GM21723 (cell line): ENCODE data around the gene KRT86.

Experiments
- ATAC-seq: cut with Tn5 transposase; IDR thresholded peaks from one replicate; pipeline ENCODE4 v1.9.1; 2021; ENCODE audit warnings: mild to moderate bottlenecking, moderate library complexity; ENCODE audit not compliant: unreplicated experiment

The KRT86 gene

GRCh38 chr12:52353766-52354165 is 79.3 kb downstream of the KRT86 start:
- no peak for ATAC-seq

DNA sequence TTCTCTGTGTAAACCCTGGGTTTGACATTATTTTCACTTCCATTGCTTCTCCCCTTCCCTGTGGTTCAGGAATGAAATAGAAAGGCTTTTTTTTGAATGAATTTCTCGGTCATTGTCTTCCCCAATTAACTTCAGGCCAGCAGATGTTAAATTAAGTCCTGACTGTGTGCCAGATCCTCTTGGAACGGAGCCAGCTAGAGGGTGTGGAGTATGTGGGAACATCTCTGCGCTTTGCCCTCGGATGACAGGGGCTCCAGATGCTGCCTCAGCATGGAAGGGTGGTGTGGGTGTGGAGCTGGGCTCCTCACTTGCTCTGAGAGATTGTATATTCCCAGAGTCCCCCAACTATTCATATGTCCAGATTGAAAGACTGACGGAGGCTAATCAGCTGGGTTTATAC is 79.8 kb downstream of the KRT86 start:
- no peak for ATAC-seq

DNA sequence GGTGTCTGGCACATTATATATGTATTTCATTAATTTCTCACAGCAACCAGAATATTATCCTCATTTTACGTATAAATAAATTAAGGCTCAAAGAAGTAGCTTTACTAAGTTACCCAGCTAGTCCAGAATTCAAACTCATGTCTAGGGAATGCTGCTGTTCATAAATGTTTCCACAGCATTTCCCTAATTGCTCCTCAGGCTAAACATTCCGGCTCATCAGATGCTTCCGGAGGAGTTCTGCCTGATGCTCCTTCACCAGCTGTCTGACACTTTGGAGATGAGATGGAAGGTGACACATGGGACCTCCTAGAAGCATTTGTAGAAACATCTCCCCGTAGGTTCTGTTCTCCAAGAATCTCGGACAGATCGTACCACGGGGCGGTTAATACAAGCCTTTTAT is 80.7 kb downstream of the KRT86 start:
- no peak for ATAC-seq

- ATAC-seq, result no peak
Observed at GRCh38 chr12:52356031-52356761, 81.8 kb downstream of the KRT86 start.

DNA sequence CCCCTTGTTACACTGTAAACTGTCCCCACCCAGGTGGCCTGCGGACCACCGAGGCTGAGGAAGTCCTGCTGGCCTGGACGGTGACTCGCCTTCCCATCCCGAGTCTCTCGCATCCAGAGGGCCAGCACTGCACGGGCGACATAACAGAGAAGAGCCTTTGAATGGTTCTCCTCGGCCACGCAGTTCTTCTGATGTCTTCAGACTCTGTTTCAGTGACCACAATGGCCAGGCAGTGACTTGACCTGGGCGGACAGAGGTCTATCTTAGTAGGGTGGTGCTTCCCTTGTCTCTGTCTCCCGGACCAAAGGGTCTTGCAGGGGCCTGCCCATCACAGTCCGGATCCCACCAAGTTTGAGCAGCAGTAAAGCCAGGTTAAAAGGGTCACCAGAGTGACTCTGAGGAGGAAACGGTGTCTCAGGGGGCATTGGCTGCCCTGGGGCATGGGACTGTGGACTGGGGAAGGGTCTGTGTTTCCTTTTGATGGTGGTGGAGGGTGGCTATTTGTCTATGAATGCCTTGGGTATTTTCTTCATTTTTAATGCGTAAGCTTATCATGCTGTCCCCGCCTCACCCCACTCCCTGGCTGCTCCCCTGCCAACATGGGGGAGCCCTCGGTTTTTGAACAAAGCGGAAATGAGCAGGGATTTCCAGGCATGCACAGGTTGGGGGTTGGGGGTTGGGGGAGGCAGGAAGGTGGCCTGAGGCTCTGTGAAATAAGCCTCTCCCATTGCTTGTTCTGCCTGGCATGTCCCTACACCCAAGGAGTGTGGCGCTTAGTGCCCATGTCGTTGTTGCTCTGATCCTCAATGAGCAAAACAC is 82.5 kb downstream of the KRT86 start:
- ATAC-seq, result no peak
